ENCODE results near the gene ABHD3.

DNA sequence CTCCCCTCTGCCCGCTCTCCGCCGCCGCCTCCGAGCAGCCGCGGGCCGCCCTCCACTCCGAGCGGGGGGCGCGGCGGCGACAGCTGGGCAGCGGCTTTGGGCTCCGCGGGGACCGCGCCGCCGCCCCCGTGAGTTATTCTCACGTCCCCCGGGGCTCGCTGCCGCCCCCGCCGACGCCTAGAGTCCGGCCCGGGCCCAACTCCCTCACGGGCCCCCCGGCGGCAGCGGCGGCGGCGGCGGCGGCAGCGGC, 36.7 kb upstream of the ABHD3 start:
- TF ChIP-seq, protein P1, sequence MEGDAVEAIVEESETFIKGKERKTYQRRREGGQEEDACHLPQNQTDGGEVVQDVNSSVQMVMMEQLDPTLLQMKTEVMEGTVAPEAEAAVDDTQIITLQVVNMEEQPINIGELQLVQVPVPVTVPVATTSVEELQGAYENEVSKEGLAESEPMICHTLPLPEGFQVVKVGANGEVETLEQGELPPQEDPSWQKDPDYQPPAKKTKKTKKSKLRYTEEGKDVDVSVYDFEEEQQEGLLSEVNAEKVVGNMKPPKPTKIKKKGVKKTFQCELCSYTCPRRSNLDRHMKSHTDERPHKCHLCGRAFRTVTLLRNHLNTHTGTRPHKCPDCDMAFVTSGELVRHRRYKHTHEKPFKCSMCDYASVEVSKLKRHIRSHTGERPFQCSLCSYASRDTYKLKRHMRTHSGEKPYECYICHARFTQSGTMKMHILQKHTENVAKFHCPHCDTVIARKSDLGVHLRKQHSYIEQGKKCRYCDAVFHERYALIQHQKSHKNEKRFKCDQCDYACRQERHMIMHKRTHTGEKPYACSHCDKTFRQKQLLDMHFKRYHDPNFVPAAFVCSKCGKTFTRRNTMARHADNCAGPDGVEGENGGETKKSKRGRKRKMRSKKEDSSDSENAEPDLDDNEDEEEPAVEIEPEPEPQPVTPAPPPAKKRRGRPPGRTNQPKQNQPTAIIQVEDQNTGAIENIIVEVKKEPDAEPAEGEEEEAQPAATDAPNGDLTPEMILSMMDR (IDR thresholded peaks at IDR 0.05), result no peak
- TF ChIP-seq POLR2AphosphoS5 (IDR thresholded peaks at IDR 0.05), result no peak

Data from esophagus muscularis mucosa (tissue), 3 donors.